ENCODE results near the gene TRIM47.

TRIM47 gene

DNA sequence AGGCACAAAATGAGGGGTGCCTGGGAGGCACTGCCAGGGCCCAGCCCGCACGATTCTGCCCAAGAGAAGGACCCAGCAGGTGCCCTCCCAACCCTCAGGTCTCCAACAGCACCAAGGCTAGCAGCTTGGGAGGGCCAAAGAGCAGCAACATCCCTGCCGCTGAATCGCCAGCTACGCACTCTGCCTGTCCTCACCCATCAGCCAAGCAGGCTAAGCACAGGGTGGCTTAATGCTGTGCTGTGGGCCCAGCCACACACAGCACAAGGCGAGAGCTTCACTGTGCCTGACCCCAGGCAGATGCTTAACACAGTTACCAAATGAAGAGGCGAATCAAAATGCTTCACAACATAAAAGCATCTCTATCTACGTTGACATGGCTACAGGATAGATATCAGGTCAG, 36.9 kb upstream of the TRIM47 start:
- no peak overlapping the region for H3K4me3 Mint-ChIP-seq
- H3K36me3 Mint-ChIP-seq (ENCODE audit: low read depth), result peaks cover 3% of the 10 kb centered on the region
- peaks cover 2% of the 10 kb centered on the region for H3K4me1 Mint-ChIP-seq (ENCODE audit: low read depth)
- no peaks in the 10 kb centered on the region for H3K27me3 Mint-ChIP-seq (ENCODE audit: low read depth)
- no peak overlapping the region for H3K27ac Mint-ChIP-seq
- H3K9me3 Mint-ChIP-seq, result no peaks in the 10 kb centered on the region

DNA sequence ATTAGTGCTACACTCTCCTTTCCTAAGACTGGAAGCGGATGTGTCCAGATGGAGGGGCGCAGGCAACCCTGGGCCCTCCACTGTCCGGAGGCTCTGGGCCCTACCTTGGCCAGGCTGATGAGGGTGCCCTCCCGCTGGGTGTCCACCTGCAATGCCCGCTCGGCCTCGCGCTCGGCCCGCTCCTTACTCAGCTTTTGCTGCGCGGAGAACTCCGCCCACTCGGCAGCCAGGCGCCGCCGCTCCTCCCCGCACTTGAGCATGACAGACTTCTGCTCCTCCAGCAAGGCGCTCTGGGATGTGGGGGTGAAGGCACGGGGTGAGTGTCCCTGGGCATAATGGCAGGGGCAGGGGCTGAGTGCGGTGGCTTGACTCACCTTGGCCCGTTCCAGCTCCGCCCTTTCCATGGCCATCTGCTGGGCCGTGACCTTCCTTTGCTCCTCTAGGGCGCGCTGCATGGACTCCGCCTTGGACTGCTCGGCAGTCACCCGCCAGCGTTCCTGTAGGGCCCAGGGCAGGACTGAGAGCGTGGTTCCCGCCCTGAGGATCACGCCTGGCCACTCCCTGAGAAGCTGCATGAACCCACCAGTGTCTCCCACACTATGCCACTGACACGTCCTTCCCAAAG, 36.4 kb upstream of the TRIM47 start:
- Mint-ChIP-seq H3K27ac (no peak overlapping the region), H3K9me3 (no peaks in the 10 kb centered on the region), H3K27me3 (ENCODE audit: low read depth) (no peaks in the 10 kb centered on the region), H3K4me3 (no peak overlapping the region), H3K36me3 (ENCODE audit: low read depth) (peaks cover 3% of the 10 kb centered on the region), H3K4me1 (ENCODE audit: low read depth) (peaks cover 2% of the 10 kb centered on the region)

DNA sequence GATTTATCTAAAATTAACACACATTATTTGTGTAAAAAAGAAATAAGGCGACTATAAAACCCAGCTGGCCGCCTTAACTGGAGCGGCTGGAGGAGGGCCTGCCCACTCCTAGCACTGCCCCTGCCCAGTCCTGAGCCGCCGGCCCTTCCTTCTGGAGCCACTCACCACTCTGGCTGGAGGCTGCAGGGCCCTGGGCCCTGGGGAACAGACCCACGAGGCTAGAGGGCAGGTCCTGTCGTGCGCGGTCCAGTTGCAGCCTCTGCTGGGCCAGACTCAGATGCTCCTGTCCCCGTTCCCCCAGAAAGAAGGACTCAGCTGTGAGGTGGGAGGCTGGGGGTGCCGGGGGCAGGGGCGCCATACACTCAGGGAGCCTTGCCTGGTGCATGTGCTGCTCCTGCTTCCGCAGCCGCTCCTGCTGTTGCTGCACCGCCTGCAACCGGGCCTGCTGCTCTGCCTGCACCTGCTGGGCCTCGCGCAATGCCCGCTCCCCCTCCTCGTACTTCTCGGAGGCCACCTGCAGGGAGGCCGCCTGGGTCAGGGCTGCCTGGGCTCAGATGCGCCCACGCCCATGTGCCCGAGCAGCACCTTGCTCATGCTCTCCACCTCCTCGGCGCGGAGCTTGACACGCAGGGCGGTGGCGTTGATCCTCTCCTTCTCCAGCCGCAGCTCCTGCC, 35.3 kb upstream of the TRIM47 start:
- no peaks in the 10 kb centered on the region for H3K9me3 Mint-ChIP-seq
- H3K27ac Mint-ChIP-seq, result no peak overlapping the region
- no peaks in the 10 kb centered on the region for H3K27me3 Mint-ChIP-seq (ENCODE audit: low read depth)

DNA sequence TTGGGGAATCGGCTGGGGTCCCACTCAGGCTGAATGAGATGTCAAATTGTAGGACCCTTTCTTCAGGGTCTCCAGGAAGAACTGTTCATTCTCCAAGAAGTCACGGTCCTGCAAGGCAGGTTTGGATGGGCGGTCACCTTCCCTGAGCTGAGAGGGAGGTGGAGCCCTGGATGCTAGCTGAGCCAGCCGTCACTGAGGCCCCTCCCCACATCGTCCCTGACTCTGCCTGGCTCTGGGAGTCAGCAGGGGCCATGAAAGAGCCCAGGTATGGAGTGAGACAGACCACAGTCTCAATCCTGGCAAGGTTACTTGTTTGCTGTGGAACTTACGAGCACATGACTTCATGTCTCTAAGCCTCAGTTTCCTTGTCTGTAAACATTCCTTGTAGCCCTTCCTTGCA, 32.3 kb upstream of the TRIM47 start:
- no peak overlapping the region for H3K27ac Mint-ChIP-seq
- no peaks in the 10 kb centered on the region for H3K36me3 Mint-ChIP-seq (ENCODE audit: low read depth)

More for the DNA sequence above, 35.3 kb upstream of the TRIM47 start:
- Mint-ChIP-seq H3K4me1 (ENCODE audit: low read depth) (peaks cover 2% of the 10 kb centered on the region), H3K36me3 (ENCODE audit: low read depth) (no peaks in the 10 kb centered on the region), H3K4me3 (no peak overlapping the region)

DNA sequence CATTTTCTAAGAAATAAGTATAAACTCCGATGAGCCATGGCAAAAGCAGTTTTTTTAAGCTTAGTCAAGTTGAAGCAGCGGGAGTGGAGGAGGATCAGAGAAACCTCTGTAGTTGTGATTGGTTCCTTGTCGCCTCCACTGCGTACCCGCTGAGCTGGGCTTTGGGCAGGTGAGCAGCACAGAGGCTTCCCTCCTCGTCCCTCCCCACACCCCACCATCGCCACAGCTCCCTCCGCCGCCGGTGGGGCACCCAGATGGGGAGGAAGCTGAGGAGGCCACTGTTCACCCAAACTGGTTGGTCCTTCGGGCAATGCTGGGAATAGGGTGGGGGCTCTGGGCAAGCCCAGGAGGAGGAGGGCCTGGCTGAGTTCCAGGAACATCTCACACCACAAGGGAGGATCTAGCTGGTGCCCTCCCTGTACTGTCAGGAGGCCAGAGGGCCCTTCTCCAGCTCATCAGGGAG, 31.5 kb upstream of the TRIM47 start:
- Mint-ChIP-seq H3K27me3 (ENCODE audit: low read depth) (no peaks in the 10 kb centered on the region), H3K9me3 (no peaks in the 10 kb centered on the region), H3K4me3 (no peak overlapping the region), H3K36me3 (ENCODE audit: low read depth) (no peaks in the 10 kb centered on the region), H3K27ac (no peak overlapping the region), H3K4me1 (ENCODE audit: low read depth) (peaks cover 9% of the 10 kb centered on the region)

More for the DNA sequence above, 32.3 kb upstream of the TRIM47 start:
- Mint-ChIP-seq H3K27me3 (ENCODE audit: low read depth) (no peaks in the 10 kb centered on the region), H3K9me3 (no peaks in the 10 kb centered on the region), H3K4me1 (ENCODE audit: low read depth) (peaks cover 6% of the 10 kb centered on the region), H3K4me3 (no peak overlapping the region)

DNA sequence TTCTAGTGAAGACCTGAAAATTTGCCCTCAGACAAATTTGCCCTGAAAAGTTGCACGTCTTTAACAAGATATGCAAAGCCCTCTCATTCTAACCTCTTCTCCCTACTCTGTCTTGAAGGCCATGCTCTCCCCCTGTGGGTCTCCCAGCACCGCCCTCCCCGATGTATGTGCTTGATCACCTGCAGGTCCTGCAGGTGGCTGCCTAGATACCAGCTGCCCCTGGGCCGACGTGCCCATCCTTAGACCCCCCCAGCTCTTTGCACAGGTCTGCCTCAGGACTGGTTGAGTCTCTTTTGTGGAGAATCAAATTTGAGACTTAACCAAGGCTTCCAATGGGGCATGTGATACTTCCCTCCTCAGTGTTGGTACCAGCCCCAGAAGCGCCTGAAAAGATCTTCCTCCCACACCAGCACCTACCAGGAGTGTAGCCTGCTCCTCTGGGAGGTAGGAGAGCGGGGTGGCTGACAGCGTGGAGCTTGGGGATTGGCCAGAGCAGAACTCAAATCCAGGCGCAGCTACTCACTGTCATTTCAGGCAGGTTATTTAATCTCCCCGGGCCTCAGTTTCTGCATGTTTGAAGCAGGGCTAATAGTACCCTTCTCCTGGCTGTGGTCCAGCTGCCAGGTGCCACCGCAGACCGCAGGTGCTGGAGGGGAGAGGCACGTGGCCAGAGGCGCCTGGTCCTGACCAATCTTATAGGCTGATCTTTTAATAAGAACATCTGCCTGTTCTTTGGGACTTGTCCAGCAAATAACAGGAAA, 30.9 kb upstream of the TRIM47 start:
- Mint-ChIP-seq H3K27ac (no peak overlapping the region), H3K4me3 (no peak overlapping the region), H3K27me3 (ENCODE audit: low read depth) (no peaks in the 10 kb centered on the region), H3K9me3 (no peaks in the 10 kb centered on the region), H3K4me1 (ENCODE audit: low read depth) (peaks cover 9% of the 10 kb centered on the region), H3K36me3 (ENCODE audit: low read depth) (no peaks in the 10 kb centered on the region)

DNA sequence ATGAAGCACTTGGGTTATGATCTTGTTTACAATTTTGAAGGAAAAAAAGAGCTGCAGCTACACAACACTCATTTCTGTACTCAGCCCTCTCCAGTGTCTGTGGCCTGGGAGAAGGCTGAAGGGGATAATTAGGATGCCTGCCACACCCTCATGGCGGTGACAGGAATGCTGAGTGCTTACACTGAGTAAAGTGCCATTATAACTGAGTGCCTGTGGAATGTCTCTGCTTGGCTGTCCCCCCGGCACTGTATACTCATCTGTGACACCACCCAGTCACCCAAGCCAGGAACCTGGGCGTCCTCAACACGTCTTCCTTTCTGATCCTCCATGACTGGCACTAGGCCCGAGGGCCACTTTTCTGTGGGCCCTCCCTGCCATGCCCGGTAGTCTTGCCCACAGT, 29.8 kb upstream of the TRIM47 start:
- peaks cover 3% of the 10 kb centered on the region for H3K36me3 Mint-ChIP-seq (ENCODE audit: low read depth)
- H3K9me3 Mint-ChIP-seq, result no peaks in the 10 kb centered on the region
- no peaks in the 10 kb centered on the region for H3K27me3 Mint-ChIP-seq (ENCODE audit: low read depth)
- peaks cover 11% of the 10 kb centered on the region for H3K4me1 Mint-ChIP-seq (ENCODE audit: low read depth)
- no peak overlapping the region for H3K4me3 Mint-ChIP-seq
- H3K27ac Mint-ChIP-seq, result no peak overlapping the region

DNA sequence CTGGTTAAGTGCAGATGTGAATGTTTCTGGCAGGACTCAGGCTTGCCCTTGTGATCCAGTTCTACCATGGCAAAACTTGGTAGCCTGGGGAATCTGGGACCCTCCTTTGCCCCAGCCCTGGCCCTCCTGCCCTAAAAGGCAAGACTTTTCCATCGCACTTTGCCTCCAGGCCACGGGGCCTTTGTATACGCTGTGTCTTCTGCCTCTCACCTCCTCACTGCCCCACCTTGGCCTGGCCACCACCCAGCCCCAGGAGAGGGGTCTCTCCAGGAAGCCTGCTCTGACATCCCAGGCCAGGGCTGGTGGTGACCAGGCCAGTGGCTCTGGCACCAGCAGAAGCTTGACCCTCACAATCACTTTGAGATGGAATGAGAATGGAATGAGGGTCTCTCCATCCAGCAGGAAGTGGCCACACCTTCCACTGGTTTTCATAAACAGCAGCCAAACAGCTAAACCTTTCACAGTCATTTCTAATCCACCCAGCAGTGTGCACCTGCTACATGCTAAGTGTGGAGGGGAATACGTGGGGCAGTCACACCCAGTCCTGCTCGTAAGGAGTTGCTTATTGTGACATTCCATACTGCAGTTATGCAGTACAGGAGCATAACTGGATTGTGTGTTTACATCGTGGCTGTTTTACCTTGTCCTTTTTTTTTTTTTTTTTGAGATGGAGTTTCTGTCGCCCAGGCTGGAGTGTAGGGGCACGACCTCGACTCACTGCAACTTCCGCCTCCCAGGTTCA, 27.9 kb upstream of the TRIM47 start:
- H3K27ac Mint-ChIP-seq, result peak overlapping the region; percentile 41
- peaks cover 13% of the 10 kb centered on the region for H3K4me1 Mint-ChIP-seq (ENCODE audit: low read depth)
- H3K36me3 Mint-ChIP-seq (ENCODE audit: low read depth), result peaks cover 5% of the 10 kb centered on the region
- H3K9me3 Mint-ChIP-seq, result no peaks in the 10 kb centered on the region
- H3K4me3 Mint-ChIP-seq, result peak overlapping the region; percentile 51
- no peaks in the 10 kb centered on the region for H3K27me3 Mint-ChIP-seq (ENCODE audit: low read depth)

DNA sequence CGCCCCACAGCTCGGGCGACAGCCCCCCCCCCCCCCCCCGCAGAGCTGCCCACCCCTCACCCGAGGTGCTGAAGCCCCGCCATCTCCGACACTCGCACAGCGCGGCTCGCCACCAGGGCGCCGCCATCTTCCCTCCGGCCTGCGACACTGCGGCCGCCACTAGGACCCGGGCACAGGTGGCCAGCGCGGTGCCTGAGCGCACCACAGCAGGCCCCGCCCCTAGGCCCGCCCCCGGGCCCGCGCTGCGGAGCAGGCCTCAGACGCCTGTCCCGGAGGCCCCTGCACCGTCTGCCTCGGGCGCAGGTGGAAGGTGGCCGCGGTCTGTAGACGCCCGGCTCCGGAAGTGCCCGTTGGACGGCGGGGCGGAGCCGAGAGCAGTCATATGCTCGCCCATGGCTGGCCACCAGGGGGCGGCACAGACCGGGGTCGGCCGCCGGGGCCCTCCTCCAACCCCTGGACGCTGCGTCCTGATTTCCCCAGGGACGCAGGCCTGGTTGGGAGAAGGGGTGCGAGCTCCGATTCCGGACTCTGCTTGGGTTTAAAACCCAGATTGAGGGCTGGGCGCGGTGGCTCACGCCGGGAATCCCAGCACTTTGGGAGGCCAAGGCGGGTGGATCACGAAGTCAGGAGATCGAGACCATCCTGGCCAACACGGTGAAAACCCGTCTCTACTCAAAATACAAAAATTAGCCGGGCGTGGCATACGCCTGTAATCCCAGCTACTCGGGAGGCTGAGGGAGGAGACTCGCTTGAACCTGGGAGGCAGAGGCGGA, 26.6 kb upstream of the TRIM47 start, which contains the start of gene MRPL38:
TSS of gene MRPL38 (minus strand) at position 136 of the 773 bp plus-strand sequence. CDS start at position 127, 9 bp downstream.
- H3K9me3 Mint-ChIP-seq, result no peaks in the 10 kb centered on the region
- no peaks in the 10 kb centered on the region for H3K27me3 Mint-ChIP-seq (ENCODE audit: low read depth)
- peaks cover 13% of the 10 kb centered on the region for H3K4me1 Mint-ChIP-seq (ENCODE audit: low read depth)
- H3K27ac Mint-ChIP-seq, result peak within 1 kb of the TSS; percentile 93
- H3K4me3 Mint-ChIP-seq, result peak within 1 kb of the TSS; percentile 97
- peaks cover 5% of the 10 kb centered on the region for H3K36me3 Mint-ChIP-seq (ENCODE audit: low read depth)

DNA sequence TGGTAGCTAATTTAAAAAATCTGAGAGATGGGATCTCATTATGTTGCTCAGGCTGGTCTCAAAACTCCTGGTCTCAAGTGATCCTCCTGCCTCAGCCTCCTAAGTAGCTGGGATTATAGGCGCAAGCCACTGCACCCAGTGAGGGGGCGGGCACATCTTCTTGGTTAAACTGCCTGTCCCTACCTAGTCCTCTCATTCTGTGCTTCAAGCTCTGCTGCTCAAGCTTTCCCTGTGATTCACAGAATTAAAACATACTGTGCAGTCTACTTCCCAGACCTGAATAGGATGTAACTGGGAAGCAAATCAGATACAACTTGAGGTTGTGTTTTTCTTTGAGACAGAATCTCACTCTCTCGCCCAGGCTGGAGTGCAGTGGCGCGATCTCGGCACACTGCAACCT, 24.0 kb upstream of the TRIM47 start:
- Mint-ChIP-seq H3K27ac (no peak overlapping the region), H3K36me3 (ENCODE audit: low read depth) (peaks cover 9% of the 10 kb centered on the region)

DNA sequence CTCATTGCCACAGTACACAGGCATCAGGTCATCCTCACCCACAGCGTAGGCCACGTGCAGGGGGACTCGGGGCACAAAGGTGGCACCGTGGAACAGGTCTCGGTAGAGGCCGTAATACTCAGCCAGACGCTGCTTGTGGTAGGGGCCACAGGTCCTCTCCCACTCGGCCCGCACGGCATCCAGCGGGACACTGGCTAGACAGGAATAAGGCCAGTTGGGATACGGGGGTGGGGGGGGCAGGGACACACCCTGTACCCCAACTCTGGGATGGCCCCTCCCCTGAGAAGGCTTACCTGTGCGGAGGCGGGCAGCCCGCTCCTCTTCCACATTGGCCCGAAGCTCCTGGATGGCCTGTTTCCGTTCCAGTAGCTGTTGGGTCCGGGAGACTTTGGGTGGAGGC, 23.3 kb upstream of the TRIM47 start:
- Mint-ChIP-seq H3K27ac (no peak overlapping the region), H3K9me3 (no peaks in the 10 kb centered on the region), H3K4me3 (no peak overlapping the region), H3K36me3 (ENCODE audit: low read depth) (peaks cover 9% of the 10 kb centered on the region), H3K27me3 (ENCODE audit: low read depth) (no peaks in the 10 kb centered on the region), H3K4me1 (ENCODE audit: low read depth) (peaks cover 19% of the 10 kb centered on the region)

More for the DNA sequence above, 24.0 kb upstream of the TRIM47 start:
- Mint-ChIP-seq H3K9me3 (no peaks in the 10 kb centered on the region), H3K4me3 (no peak overlapping the region), H3K4me1 (ENCODE audit: low read depth) (peaks cover 17% of the 10 kb centered on the region), H3K27me3 (ENCODE audit: low read depth) (no peaks in the 10 kb centered on the region)

DNA sequence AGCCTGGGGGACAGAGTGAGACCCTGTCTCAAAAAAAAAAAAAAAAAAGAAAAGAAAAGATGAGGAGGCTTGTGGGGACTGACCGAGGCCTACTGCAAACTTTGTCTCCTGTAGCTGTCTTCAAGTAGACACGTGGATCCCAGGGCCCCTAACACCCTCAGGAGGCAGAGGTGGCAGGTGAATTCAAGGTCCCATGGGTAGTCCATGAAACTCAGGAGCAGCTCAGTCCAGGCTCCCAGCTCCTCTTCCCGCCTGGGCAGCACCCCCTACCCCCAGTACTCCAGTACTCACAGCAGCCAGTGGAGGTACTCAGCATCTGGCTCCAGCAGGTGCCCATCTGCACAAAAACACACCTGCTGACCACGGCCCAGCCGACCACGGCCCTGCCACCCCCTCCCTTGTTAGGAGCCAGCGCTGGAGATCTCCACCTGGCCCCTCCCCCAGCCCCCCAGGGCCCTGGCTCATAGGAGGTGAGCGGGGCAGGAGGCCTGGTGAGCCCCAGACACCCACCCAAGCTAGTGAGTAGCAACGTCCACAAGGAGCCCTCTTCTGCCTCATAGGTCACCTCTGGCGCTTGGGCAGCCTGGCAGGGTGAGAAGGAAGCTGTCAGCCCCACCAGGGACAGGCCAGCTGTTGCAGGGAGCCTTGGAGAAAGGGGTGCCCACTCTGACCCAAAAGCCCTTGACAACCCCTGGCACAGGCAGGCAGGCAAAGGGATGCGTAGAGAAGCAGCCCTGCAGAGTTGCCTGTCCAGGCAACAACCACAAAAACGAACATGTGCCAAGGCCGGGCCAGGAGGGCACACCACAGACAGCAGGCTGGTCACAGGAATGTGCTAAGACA, 22.5 kb upstream of the TRIM47 start:
- H3K4me3 Mint-ChIP-seq, result no peak overlapping the region
- H3K4me1 Mint-ChIP-seq (ENCODE audit: low read depth), result peaks cover 15% of the 10 kb centered on the region
- no peak overlapping the region for H3K27ac Mint-ChIP-seq
- H3K27me3 Mint-ChIP-seq (ENCODE audit: low read depth), result no peaks in the 10 kb centered on the region
- H3K9me3 Mint-ChIP-seq, result no peaks in the 10 kb centered on the region
- H3K36me3 Mint-ChIP-seq (ENCODE audit: low read depth), result peaks cover 9% of the 10 kb centered on the region
